Fibroblast of skin of right quadriceps (primary cell): ENCODE measurements around the gene CPOX.

Experiments used
- DNase-seq: peaks from one replicate; pipeline ENCODE4 v3.0.0-alpha.2; 2013

CPOX gene

GRCh38 chr3:98594628-98595324, 1.4 kb upstream of the CPOX start:
- no peak for DNase-seq

- DNase-seq = no peak
These were observed 971 bp downstream of the CPOX start for GRCh38 chr3:98592345-98592935.

- no peak for DNase-seq
These were observed 3.9 kb downstream of the CPOX start for GRCh38 chr3:98589331-98590036.

GRCh38 chr3:98588065-98588464, 5.3 kb downstream of the CPOX start:
- DNase-seq = no peak

GRCh38 chr3:98587654-98588053, 5.8 kb downstream of the CPOX start:
- no peak for DNase-seq

- DNase-seq = no peak
These were observed 8.9 kb downstream of the CPOX start for GRCh38 chr3:98584547-98584946.

- no peak for DNase-seq
These were observed 9.6 kb downstream of the CPOX start for GRCh38 chr3:98583766-98584165.

- DNase-seq = no peak
These were observed 11.4 kb downstream of the CPOX start for GRCh38 chr3:98582042-98582441.

- DNase-seq = no peak
These were observed 11.9 kb downstream of the CPOX start for GRCh38 chr3:98581474-98581873.

GRCh38 chr3:98580401-98581386, 12.7 kb downstream of the CPOX start:
- no peak for DNase-seq

GRCh38 chr3:98577178-98577895, 16.1 kb downstream of the CPOX start:
- DNase-seq = peak; percentile 76

- DNase-seq = no peak
These were observed 19.3 kb downstream of the CPOX start for GRCh38 chr3:98574132-98574531.

GRCh38 chr3:98573181-98573728, 20.2 kb downstream of the CPOX start:
- DNase-seq = peak; percentile 39

- no peak for DNase-seq
These were observed 25.0 kb downstream of the CPOX start for GRCh38 chr3:98568402-98568801.

GRCh38 chr3:98567666-98568270, 25.6 kb downstream of the CPOX start:
- no peak for DNase-seq

GRCh38 chr3:98565843-98566242, 27.6 kb downstream of the CPOX start:
- DNase-seq = no peak

- DNase-seq = peak; percentile 9
These were observed 28.2 kb downstream of the CPOX start for GRCh38 chr3:98565237-98565643.

- DNase-seq = no peak
These were observed 29.0 kb downstream of the CPOX start for GRCh38 chr3:98564282-98565005.

GRCh38 chr3:98563661-98564281, 29.6 kb downstream of the CPOX start:
- peak; percentile 68 for DNase-seq
